ENCODE measurements around the gene DIP2A. TPM values are rescaled to one million over a fixed set of nuclear protein-coding genes. Genes with fewer than 3 reads are reported as not detected.

The DIP2A gene
- total RNA-seq, 1 donor: 26.5 TPM

DNA sequence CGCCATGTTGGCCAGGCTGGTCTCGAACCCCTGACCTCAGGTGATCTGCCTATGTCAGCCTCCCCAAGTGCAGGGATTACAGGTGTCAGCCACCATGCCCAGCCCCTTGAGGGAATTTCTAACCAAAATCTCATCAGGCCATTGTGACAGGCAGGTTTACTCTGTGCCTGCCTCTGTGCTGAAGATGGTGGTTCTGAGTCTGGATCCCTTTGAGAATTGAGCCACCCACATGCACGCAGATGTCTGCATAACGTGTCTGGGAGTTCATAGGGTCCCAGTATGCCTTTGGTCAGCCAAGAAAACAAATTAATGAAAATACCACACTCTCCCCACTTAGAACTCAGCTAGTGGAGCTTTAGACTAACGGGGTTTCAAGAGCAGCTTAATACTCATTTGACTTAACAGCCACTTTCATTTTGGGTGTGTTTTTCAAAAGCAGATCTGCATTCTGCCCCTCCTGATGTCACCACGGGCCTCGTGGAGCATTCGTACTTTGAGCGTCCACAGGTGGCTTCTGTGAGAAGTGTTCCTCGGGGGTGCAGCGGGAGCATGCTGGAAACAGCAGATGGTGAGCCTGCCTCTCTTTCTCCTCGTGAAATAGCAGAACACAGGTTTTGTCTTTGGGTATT, 45.3 kb downstream of the DIP2A start:
- H3K4me3 ChIP-seq (ENCODE audit: low read depth, low read length): no peak overlapping the region
- DNase-seq (ENCODE audit: low read depth): no peak
- TF ChIP-seq CTCF (IDR thresholded peaks at IDR 0.05; ENCODE audit: insufficient read depth, low read length): no peak

DNA sequence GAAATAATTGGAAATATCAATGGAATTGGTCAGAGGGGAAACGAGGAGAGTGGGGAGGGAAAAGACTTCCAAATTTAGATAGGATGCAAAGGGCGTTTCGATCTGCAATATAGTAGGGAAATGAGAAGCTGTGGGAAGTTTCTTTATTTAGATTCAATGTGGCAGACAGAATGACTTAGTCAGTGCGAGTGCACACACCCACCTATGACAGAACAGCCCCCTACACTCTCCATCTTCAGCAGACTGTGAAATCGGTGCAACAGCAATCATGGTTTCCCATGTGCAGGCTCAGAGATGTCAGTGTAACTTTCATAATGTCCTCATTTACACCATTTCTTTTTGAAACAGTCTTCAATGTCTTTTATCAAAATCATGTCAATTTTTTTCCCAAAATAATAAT, 46.0 kb downstream of the DIP2A start:
- no peak for TF ChIP-seq CTCF (IDR thresholded peaks at IDR 0.05; ENCODE audit: insufficient read depth, low read length)
- H3K4me3 ChIP-seq (ENCODE audit: low read depth, low read length): no peak overlapping the region
- no peak for DNase-seq (ENCODE audit: low read depth)

DNA sequence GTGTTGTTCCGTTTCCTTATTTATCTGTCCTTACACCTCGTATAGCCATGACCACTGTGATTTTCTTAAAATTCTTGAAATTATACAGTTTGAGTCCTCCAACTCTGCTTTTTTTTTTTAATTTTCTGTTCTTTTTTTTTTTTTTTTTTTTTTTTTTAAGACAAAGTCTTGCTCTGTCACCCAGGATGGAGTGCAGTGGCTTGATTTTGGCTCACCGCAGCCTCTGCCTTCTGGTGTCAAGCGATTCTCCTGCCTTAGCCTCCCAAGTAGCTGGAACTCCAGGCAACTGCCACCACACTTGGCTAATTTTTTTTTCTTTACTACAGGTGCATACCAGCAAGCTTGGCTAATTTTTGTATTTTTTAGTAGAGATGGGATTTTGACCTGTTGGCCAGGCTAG, 48.9 kb downstream of the DIP2A start:
- H3K4me3 ChIP-seq (ENCODE audit: low read depth, low read length): no peak overlapping the region
- TF ChIP-seq CTCF (IDR thresholded peaks at IDR 0.05; ENCODE audit: insufficient read depth, low read length): no peak
- DNase-seq (ENCODE audit: low read depth): no peak

GRCh38 chr21:46509741-46510502, 51.2 kb downstream of the DIP2A start:
- no peak overlapping the region for H3K4me3 ChIP-seq (ENCODE audit: low read depth, low read length)
- DNase-seq (ENCODE audit: low read depth): peak; percentile 89
- TF ChIP-seq CTCF (IDR thresholded peaks at IDR 0.05; ENCODE audit: insufficient read depth, low read length): no peak

DNA sequence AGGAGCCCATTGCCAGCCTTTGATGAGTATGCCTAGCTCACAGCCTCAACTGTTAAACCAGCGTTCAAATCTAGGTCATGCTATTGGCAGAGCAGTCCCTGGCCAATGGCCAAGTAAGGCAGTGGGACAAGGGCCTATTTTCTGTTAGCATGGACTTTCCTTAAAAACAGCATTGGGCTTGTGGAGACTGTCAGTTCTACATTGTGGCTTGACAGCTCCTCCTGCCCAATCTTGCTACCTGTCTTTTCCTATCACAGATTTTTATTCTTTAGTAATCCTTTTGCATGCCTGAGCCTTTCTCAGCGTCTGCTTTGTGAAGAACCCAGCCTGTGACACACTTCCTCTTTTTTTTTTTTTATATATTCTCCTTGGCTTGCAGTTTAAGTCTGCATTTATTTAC, 56.4 kb downstream of the DIP2A start:
- no peak for TF ChIP-seq CTCF (IDR thresholded peaks at IDR 0.05; ENCODE audit: insufficient read depth, low read length)
- peak; percentile 65 for DNase-seq (ENCODE audit: low read depth)
- no peak overlapping the region for H3K4me3 ChIP-seq (ENCODE audit: low read depth, low read length)

DNA sequence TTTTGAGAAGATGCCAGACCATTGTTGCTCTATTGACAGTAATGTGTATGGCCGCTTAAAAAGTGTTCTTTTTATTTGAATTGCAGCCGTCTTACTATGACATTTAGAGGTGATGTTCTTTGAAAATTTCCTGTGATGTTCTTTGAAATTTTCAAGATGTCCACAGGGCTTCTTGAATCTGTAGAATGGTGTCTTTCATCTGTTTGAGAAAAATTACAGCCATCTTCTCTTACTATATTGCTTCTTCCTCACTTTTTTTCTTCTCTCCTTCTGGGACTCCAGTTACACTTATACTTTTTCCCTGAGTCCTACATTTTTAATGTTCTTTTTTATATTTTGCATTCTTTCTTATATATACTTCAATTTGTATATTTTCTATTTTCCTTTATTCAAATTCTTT, 57.4 kb downstream of the DIP2A start:
- H3K4me3 ChIP-seq (ENCODE audit: low read depth, low read length): no peak overlapping the region

More for the DNA sequence above, 57.4 kb downstream of the DIP2A start:
- TF ChIP-seq CTCF (IDR thresholded peaks at IDR 0.05; ENCODE audit: insufficient read depth, low read length): no peak
- DNase-seq (ENCODE audit: low read depth): no peak

Data from fibroblast of the aortic adventitia (primary cell).